Mesenchymal stem cell (in vitro differentiated cells and primary cell): Measurements from ENCODE around the gene CRABP2.

Source experiments
- DNase-seq: peaks from one replicate; pipeline ENCODE4 v3.0.0-alpha.2; 2013
- H2AFZ ChIP-seq: one replicate; pipeline ENCODE4 v1.6.1; 2013; ENCODE audit warnings: low read depth, mild to moderate bottlenecking, control low read depth, inconsistent platforms, low read length, moderate library complexity
- H2AK5ac ChIP-seq: 2 replicates; pipeline ENCODE4 v1.6.1; 2013; ENCODE audit warnings: low read length, moderate library complexity, mild to moderate bottlenecking, inconsistent platforms; ENCODE audit not compliant: severe bottlenecking
- H2BK120ac ChIP-seq: one replicate; pipeline ENCODE4 v1.6.1; 2013; ENCODE audit warnings: low read depth, mild to moderate bottlenecking, inconsistent platforms, low read length, moderate library complexity
- H2BK12ac ChIP-seq, 2 experiments: one replicate each; pipeline ENCODE4 v1.6.1; 2013; ENCODE audit warnings: inconsistent platforms in 2 of 2, low read length in 2 of 2, mild to moderate bottlenecking in 2 of 2, moderate library complexity in 2 of 2, control low read depth in 1 of 2
- H2BK15ac ChIP-seq: one replicate; pipeline ENCODE4 v1.6.1; 2013; ENCODE audit warnings: mild to moderate bottlenecking, low read depth, inconsistent platforms; ENCODE audit not compliant: poor library complexity, severe bottlenecking
- H2BK5ac ChIP-seq: 2 replicates; pipeline ENCODE4 v1.6.1; 2013; ENCODE audit warnings: low read depth, mild to moderate bottlenecking, low read length, control low read depth, inconsistent platforms; ENCODE audit not compliant: poor library complexity, severe bottlenecking
- H3K14ac ChIP-seq, 2 experiments: one replicate each; pipeline ENCODE4 v1.6.1; 2013; ENCODE audit warnings: inconsistent platforms in 2 of 2, low read length in 2 of 2, control low read depth in 1 of 2, mild to moderate bottlenecking in 1 of 2, moderate library complexity in 1 of 2
- H3K18ac ChIP-seq, 2 experiments: one replicate each; pipeline ENCODE4 v1.6.1; 2013; ENCODE audit warnings: inconsistent platforms in 2 of 2, low read length in 2 of 2, control low read depth in 1 of 2, low read depth in 1 of 2, mild to moderate bottlenecking in 1 of 2
- H3K23ac ChIP-seq, 2 experiments: one replicate each; pipeline ENCODE4 v1.6.1; 2013; ENCODE audit warnings: inconsistent platforms in 2 of 2, low read length in 2 of 2, mild to moderate bottlenecking in 2 of 2, moderate library complexity in 2 of 2, control low read depth in 1 of 2
- H3K27ac ChIP-seq: 2 replicates; pipeline ENCODE4 v1.5.1; 2013; ENCODE audit warnings: mild to moderate bottlenecking, moderate library complexity, low read length, control low read depth, inconsistent platforms; ENCODE audit not compliant: poor library complexity, severe bottlenecking
- H3K27me3 ChIP-seq, 2 experiments: 2 replicates each; pipeline versions ENCODE4 v1.6.1 to v1.7.0; 2013; ENCODE audit warnings: low read length in 2 of 2, mild to moderate bottlenecking in 2 of 2, moderate library complexity in 2 of 2, control low read depth in 1 of 2, inconsistent platforms in 1 of 2; ENCODE audit not compliant: control insufficient read depth in 1 of 2, insufficient read depth in 1 of 2
- H3K36me3 ChIP-seq, 2 experiments: 2 replicates each; pipeline versions ENCODE4 v1.6.1 to v1.7.0; 2013; ENCODE audit warnings: low read length in 2 of 2, control low read depth in 1 of 2, inconsistent platforms in 1 of 2, low read depth in 1 of 2, mild to moderate bottlenecking in 1 of 2; ENCODE audit not compliant: insufficient read depth in 2 of 2, control insufficient read depth in 1 of 2
- H3K4ac ChIP-seq, 2 experiments: one replicate each; pipeline ENCODE4 v1.6.1; 2013; ENCODE audit warnings: inconsistent platforms in 2 of 2, low read length in 2 of 2, mild to moderate bottlenecking in 2 of 2, moderate library complexity in 2 of 2, control low read depth in 1 of 2, low read depth in 1 of 2
- H3K4me1 ChIP-seq: 2 replicates; pipeline ENCODE4 v1.6.1; 2013; ENCODE audit warnings: low read depth, low read length, control low read depth; ENCODE audit not compliant: control insufficient read depth, insufficient read depth
- H3K4me2 ChIP-seq: 2 replicates; pipeline ENCODE4 v1.6.1; 2013; ENCODE audit warnings: low read length, mild to moderate bottlenecking, inconsistent platforms; ENCODE audit not compliant: poor library complexity, severe bottlenecking
- H3K4me3 ChIP-seq, 2 experiments: 2 replicates each; pipeline versions ENCODE4 v1.5.1 to v1.7.0; 2013; ENCODE audit warnings: low read length in 2 of 2, mild to moderate bottlenecking in 2 of 2, control low read depth in 1 of 2, low read depth in 1 of 2; ENCODE audit not compliant: insufficient read depth in 1 of 2
- H3K79me1 ChIP-seq: replicated peaks from 2 replicates; pipeline ENCODE4 v1.6.1; 2013; ENCODE audit warnings: mild to moderate bottlenecking, control low read depth, low read length, inconsistent platforms; ENCODE audit not compliant: poor library complexity, severe bottlenecking
- H3K9ac ChIP-seq: 2 replicates; pipeline ENCODE4 v1.7.0; 2013; ENCODE audit warnings: mild to moderate bottlenecking, low read length, moderate library complexity
- H3K9me3 ChIP-seq: 2 replicates; pipeline ENCODE4 v1.7.0; 2013; ENCODE audit warnings: mild to moderate bottlenecking, low read length; ENCODE audit not compliant: control insufficient read depth
- H4K8ac ChIP-seq: one replicate; pipeline ENCODE4 v1.6.1; 2013; ENCODE audit warnings: inconsistent platforms, mild to moderate bottlenecking, low read length, moderate library complexity
- H4K91ac ChIP-seq: one replicate; pipeline ENCODE4 v1.6.1; 2013; ENCODE audit warnings: mild to moderate bottlenecking, low read length, inconsistent platforms
- WGBS: methylation state at CpG from one replicate; pipeline ENCODE4 v1.1.7; 2013; ENCODE audit warnings: mixed read lengths; 5-methylcytosine and 5-hydroxymethylcytosine counted together

The CRABP2 gene

DNA sequence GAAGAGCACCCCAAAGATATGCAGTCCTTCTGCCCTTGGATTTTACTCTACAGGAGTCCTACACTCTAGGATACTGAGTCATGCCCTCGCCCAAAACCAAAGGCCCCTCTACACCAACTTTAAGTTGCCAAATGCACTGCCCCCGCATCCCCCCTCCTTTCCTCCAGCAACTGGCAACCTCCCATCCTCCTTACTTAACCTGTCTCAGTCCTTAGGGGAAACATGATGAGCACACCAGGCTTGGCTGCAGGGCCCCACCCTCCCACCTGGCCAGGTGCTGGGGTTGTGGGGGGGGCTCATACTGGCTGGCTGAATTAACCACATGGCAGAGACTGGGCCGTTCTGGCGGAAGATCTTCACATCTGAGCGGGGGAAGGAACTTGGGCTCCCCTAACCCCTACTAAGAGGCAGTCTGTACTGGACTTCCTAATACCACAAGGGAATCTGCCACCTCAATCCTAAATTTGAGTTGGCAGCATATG is 44.8 kb upstream of the CRABP2 start:
- peak overlapping the region in 1 of 2 experiments; percentile 53 for H3K14ac ChIP-seq
- peak overlapping the region; percentile 57 for H4K8ac ChIP-seq
- H2BK15ac ChIP-seq = no peak overlapping the region
- peaks cover 6 to 11% of the 10 kb centered on the region in 2 experiments for H3K36me3 ChIP-seq
- peak overlapping the region; percentile 90 for H3K4me2 ChIP-seq
- DNase-seq = no peak
- peak overlapping the region; percentile 87 for H4K91ac ChIP-seq
- H3K27ac ChIP-seq = peak overlapping the region; percentile 90
- H3K27me3 ChIP-seq = no peaks in the 10 kb centered on the region
- peak overlapping the region; percentile 83 to 99 for H3K4ac ChIP-seq
- peak overlapping the region; percentile 84 to 90 for H3K4me3 ChIP-seq
- H3K4me1 ChIP-seq = peaks cover 39% of the 10 kb centered on the region
- peak overlapping the region; percentile 97 to 98 for H3K18ac ChIP-seq
- no peak overlapping the region for H2AFZ ChIP-seq
- H2BK12ac ChIP-seq = peak overlapping the region; percentile 14 to 92
- no peaks in the 10 kb centered on the region for H3K9me3 ChIP-seq
- H3K23ac ChIP-seq = peak overlapping the region; percentile 0 to 86
- H2AK5ac ChIP-seq = peak overlapping the region; percentile 99
- H2BK5ac ChIP-seq = peak overlapping the region; percentile 74
- 7% methylated on average over 3 of the region's 5 CpGs for WGBS
- peak overlapping the region; percentile 85 for H2BK120ac ChIP-seq
- peak overlapping the region; percentile 94 for H3K9ac ChIP-seq
- H3K79me1 ChIP-seq = peaks cover 5% of the 10 kb centered on the region

DNA sequence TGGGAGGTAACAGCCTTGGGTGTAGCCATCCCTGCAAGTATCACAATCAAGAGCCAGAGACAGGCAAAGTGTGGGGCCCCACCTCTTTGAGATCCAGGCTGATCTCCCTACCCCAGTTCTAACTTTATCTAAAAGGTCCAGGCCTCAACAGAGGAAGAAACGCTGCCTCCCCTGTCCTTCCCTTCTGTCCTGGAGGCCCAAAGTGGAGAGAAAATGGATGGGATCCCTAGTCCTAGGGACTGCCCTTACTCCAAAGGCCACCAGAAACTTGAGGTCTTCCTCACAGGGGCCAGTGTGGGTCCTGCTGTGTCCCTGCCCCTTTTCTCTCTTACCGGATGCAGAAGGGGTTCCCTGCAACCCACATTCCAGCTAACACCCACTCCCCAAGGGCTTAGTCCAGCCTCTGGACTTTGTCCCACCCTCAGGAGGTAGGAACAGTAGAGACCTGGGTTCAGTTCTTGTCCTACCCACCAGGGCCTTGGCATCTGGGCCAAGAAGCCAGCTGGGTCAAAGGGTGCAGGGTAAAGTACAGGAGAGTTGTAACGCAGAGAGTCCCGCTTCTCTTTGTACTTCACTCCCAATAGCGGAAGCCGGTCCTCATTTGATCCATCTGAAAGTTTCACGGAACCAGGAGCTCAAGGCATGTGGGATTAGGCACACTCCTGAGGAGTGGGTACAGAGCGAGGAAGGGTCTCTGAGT is 44.2 kb upstream of the CRABP2 start:
- WGBS = 73% methylated on average over 7 of the region's 8 CpGs
- Histone ChIP-seq H3K18ac (peak overlapping the region; percentile 94 to 98), H3K9me3 (no peaks in the 10 kb centered on the region), H3K4me1 (peaks cover 45% of the 10 kb centered on the region), H3K4ac (peak overlapping the region; percentile 83 to 96), H3K27me3 (no peaks in the 10 kb centered on the region), H2BK12ac (peak overlapping the region; percentile 87 to 99), H4K91ac (peak overlapping the region; percentile 87), H3K4me3 (peak overlapping the region; percentile 12 to 90), H3K14ac (peak overlapping the region; percentile 27 to 59), H3K27ac (peak overlapping the region; percentile 90), H2AFZ (no peak overlapping the region), H3K9ac (peak overlapping the region; percentile 94), H3K36me3 (peaks cover 13 to 18% of the 10 kb centered on the region in 2 experiments), H2BK5ac (peak overlapping the region; percentile 66), H3K23ac (peak overlapping the region in 1 of 2 experiments; percentile 95), H3K4me2 (peak overlapping the region; percentile 90), H3K79me1 (peaks cover 5% of the 10 kb centered on the region), H2BK15ac (peak overlapping the region; percentile 86), H4K8ac (peak overlapping the region; percentile 97), H2AK5ac (peak overlapping the region; percentile 99), H2BK120ac (peak overlapping the region; percentile 85)
- DNase-seq = no peak

DNA sequence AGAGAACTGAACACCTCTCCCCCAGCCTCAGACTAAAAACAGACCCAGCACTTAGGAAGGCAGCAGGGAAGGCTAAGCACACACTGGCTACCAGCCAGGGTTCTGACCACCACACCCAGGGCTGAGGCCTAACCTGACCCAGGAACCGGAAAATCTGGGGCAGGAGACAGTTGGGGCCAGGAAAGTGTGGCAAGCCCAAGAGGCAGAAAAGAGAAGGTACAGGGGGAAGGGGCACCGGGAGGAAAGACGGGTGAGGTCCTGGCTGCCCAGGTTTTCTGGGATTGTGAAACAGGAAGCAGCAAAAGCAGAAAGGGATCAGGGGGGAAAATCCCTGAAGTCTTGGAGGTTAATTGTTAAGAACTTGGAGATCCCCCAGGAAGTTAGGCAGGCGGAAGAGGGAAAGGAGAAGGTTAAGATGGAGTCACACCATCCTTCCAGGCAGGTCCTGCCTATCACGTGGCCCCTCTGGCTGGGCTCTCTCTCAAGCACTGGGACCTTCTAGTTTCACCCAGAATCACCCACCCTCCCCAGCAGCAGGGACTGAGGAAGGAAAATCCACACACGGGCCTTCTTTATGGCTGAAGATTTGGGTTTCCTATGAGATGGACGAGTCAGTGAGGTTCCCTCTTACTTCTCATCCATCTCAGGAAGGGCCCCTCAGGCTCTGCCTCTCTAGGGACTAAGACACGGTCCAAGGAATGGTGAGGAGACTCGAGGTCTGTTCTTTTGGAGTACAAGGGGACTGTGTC is 43.5 kb upstream of the CRABP2 start:
- Histone ChIP-seq H3K18ac (peak overlapping the region; percentile 94 to 98), H2BK15ac (peak overlapping the region; percentile 86), H3K23ac (peak overlapping the region in 1 of 2 experiments; percentile 85), H3K79me1 (peaks cover 3% of the 10 kb centered on the region), H2AFZ (no peak overlapping the region), H3K9ac (peak overlapping the region; percentile 94), H3K36me3 (peaks cover 17 to 24% of the 10 kb centered on the region in 2 experiments), H3K4ac (peak overlapping the region; percentile 83 to 96), H4K8ac (peak overlapping the region; percentile 97), H4K91ac (peak overlapping the region; percentile 87), H3K4me3 (peak overlapping the region in 1 of 2 experiments; percentile 90), H3K4me2 (peak overlapping the region; percentile 90), H2BK5ac (peak overlapping the region; percentile 85), H3K27me3 (no peaks in the 10 kb centered on the region), H2BK12ac (peak overlapping the region; percentile 96 to 99), H3K9me3 (no peaks in the 10 kb centered on the region), H3K27ac (peak overlapping the region; percentile 90), H3K14ac (peak overlapping the region in 1 of 2 experiments; percentile 53), H3K4me1 (peaks cover 46% of the 10 kb centered on the region), H2AK5ac (peak overlapping the region; percentile 99), H2BK120ac (peak overlapping the region; percentile 98)
- 37% methylated on average over 6 of the region's 9 CpGs for WGBS
- DNase-seq = peak; percentile 93
